Endothelial cell of umbilical vein (primary cell): ENCODE measurements around the gene CRELD2. TPM values are rescaled to one million over a fixed set of nuclear protein-coding genes. Genes with fewer than 3 reads are reported as not detected.

Experiments used
- BruUV-seq: library from RNA; stranded (reverse); fragments of 400-500 nt; replicated peaks from 2 replicates; lab custom pipeline; 2021; lab: Mats Ljungman, UMichigan
- CTCF ChIA-PET: fragments of 300-600, 350-600 bp; sonication (Branson Sonifier 250); formaldehyde crosslinking; loops from one replicate; lab custom pipeline; 2021; ENCODE audit warnings: antibody characterized with exemption, inconsistent platforms; lab: Charles Lee
- POLR2A ChIA-PET: fragments of 300-600, 350-600 bp; sonication (Branson Sonifier 250); formaldehyde crosslinking; loops from one replicate; lab custom pipeline; 2021; ENCODE audit warnings: antibody characterized with exemption, inconsistent platforms; lab: Charles Lee
- DNase-seq: peaks from one replicate; pipeline ENCODE4 v3.0.0-alpha.2; 2011; ENCODE audit warnings: low read depth, low spot score
- FAIRE-seq: peaks from 2 replicates; lab custom pipeline; 2011; peaks lifted over from hg19 to GRCh38; lab: Jason Lieb, UNC
- H2AFZ ChIP-seq: 2 replicates; pipeline ENCODE4 v1.6.0; 2012; ENCODE audit warnings: low read depth, low read length, control low read depth, inconsistent platforms
- H3K27ac ChIP-seq: 2 replicates; pipeline ENCODE4 v1.5.1; 2011; ENCODE audit warnings: low read depth, mild to moderate bottlenecking, control low read depth, low read length, moderate library complexity; ENCODE audit not compliant: insufficient read depth
- H3K27me3 ChIP-seq, 2 experiments: 2 replicates each; pipeline versions ENCODE4 v1.6.0 to v1.6.1; 2011; ENCODE audit warnings: low read length in 2 of 2, mixed read lengths in 1 of 2; ENCODE audit not compliant: control insufficient read depth in 2 of 2, insufficient read depth in 2 of 2
- H3K36me3 ChIP-seq, 2 experiments: 2 replicates in 1 of 2; 3 replicates in 1 of 2; pipeline ENCODE4 v1.5.1; 2011; ENCODE audit warnings: low read length in 2 of 2, mild to moderate bottlenecking in 1 of 2, moderate library complexity in 1 of 2; ENCODE audit not compliant: control insufficient read depth in 2 of 2, insufficient read depth in 2 of 2; ENCODE audit errors: extremely low read depth in 1 of 2
- H3K4me1 ChIP-seq: 3 replicates; pipeline ENCODE4 v1.5.1; 2011; ENCODE audit warnings: mild to moderate bottlenecking, low read length; ENCODE audit not compliant: control insufficient read depth, insufficient read depth; ENCODE audit errors: extremely low read depth
- H3K4me2 ChIP-seq: 2 replicates; pipeline ENCODE4 v1.6.1; 2011; ENCODE audit warnings: low read length, control low read depth, mixed read lengths; ENCODE audit not compliant: insufficient read depth
- H3K4me3 ChIP-seq, 3 experiments: fragments of 200-600 bp in 1 of 3; sonication (generic), shearing (Covaris generic) in 1 of 3; replicated peaks in 1 of 3; 2 replicates each; pipeline ENCODE4 v1.5.1; 2011 to 2016; ENCODE audit warnings: control low read depth in 3 of 3, low read length in 3 of 3, mild to moderate bottlenecking in 2 of 3, inconsistent platforms in 1 of 3, low read depth in 1 of 3, moderate library complexity in 1 of 3; ENCODE audit not compliant: insufficient read depth in 1 of 3
- H3K79me2 ChIP-seq: 2 replicates; pipeline ENCODE4 v1.6.0; 2012; ENCODE audit warnings: low read length, inconsistent platforms; ENCODE audit not compliant: control insufficient read depth, insufficient read depth
- H3K9ac ChIP-seq: replicated peaks from 2 replicates; pipeline ENCODE3; 2011; ENCODE audit warnings: low read length, control low read depth; ENCODE audit not compliant: insufficient read depth; ENCODE audit errors: extremely low read depth
- H3K9me1 ChIP-seq: replicated peaks from 3 replicates; pipeline ENCODE4 v1.6.0; 2011; ENCODE audit warnings: mild to moderate bottlenecking, low read length; ENCODE audit not compliant: control insufficient read depth, insufficient read depth; ENCODE audit errors: extremely low read depth
- H3K9me3 ChIP-seq: replicated peaks from 2 replicates; pipeline ENCODE4 v1.5.1; 2012; ENCODE audit warnings: low read length, inconsistent platforms; ENCODE audit not compliant: control insufficient read depth, insufficient read depth
- H4K20me1 ChIP-seq: replicated peaks from 2 replicates; pipeline ENCODE3; 2011; ENCODE audit warnings: mild to moderate bottlenecking, low read length; ENCODE audit not compliant: control insufficient read depth, insufficient read depth; ENCODE audit errors: extremely low read depth
- CTCF ChIP-seq, 2 donors: IDR thresholded peaks; 1 replicate in 1 of 2; 2 replicates in 1 of 2; pipeline ENCODE4 v1.5.1; 2011; ENCODE audit warnings: low read length in 2 of 2, mild to moderate bottlenecking in 2 of 2, moderate library complexity in 2 of 2, control low read depth in 1 of 2, inconsistent platforms in 1 of 2, low read depth in 1 of 2; ENCODE audit not compliant: insufficient read depth in 1 of 2; ENCODE audit errors: extremely low read depth in 1 of 2
- EZH2 ChIP-seq: IDR thresholded peaks from 2 replicates; pipeline ENCODE4 v1.6.1; 2012; ENCODE audit warnings: borderline replicate concordance, low read depth, mild to moderate bottlenecking, moderate library complexity, low read length, inconsistent platforms; ENCODE audit not compliant: severe bottlenecking
- FOS ChIP-seq: IDR thresholded peaks from 2 replicates; pipeline ENCODE4 v1.6.1; 2011; ENCODE audit warnings: mild to moderate bottlenecking, low read length, moderate library complexity, borderline replicate concordance; ENCODE audit not compliant: insufficient read depth
- JUN ChIP-seq: IDR thresholded peaks from 2 replicates; pipeline ENCODE4 v1.6.1; 2011; ENCODE audit warnings: borderline replicate concordance, low read depth; ENCODE audit not compliant: insufficient read length, insufficient read depth
- MAX ChIP-seq: IDR thresholded peaks from 2 replicates; pipeline ENCODE4 v1.6.1; 2011; ENCODE audit not compliant: insufficient read depth, insufficient read length
- POLR2A ChIP-seq: IDR thresholded peaks from 2 replicates; pipeline ENCODE4 v1.6.1; 2012; ENCODE audit warnings: low read depth, mild to moderate bottlenecking, control low read depth, low read length
- POLR2AphosphoS5 ChIP-seq: IDR thresholded peaks from 2 replicates; pipeline ENCODE4 v1.6.1; 2012; ENCODE audit warnings: low read depth, mild to moderate bottlenecking, control low read depth, low read length, moderate library complexity; ENCODE audit not compliant: insufficient read depth
- dilution Hi-C: fragments of 300-500 bp; cut with MboI; formaldehyde crosslinking; loops from one replicate; pipeline ENCODE4 v1.15.0; 2019; ENCODE audit warnings: low sequenced_read_pairs; ENCODE audit not compliant: extremely low pct_ligation_motif_present
- intact Hi-C: fragments of 100-400 bp; cut with micrococcal nuclease; formaldehyde crosslinking; loops from one replicate; pipeline ENCODE4 v1.10.0; 2022
- polyA plus RNA-seq, 4 experiments: library from polyadenylated mRNA; depleted of rRNA in 3 of 4; stranded (reverse) in 3 of 4; unstranded in 1 of 4; fragments of >200 nt; gene quantifications; 2 replicates each; pipeline versions ENCODE4 v1.2.1 to v1.2.3, GENCODE V29; 2011 to 2012; ENCODE audit warnings: missing spikeins in 1 of 4
- total RNA-seq: library from RNA; stranded (reverse); gene quantifications from 2 replicates; pipeline ENCODE4 v1.2.3, GENCODE V29; 2021

The CRELD2 gene
- total and polyA plus RNA-seq, 2 donors (not counting 3 experiments of a cell fraction or from before 2014, with no cell fraction given) = 71.0 to 86.3 TPM

- Histone ChIP-seq H3K4me2 (no peak overlapping the region), H3K27me3 (no peaks in the 10 kb centered on the region), H3K9me1 (no peaks in the 10 kb centered on the region), H3K36me3 (peaks cover 0 to 7% of the 10 kb centered on the region in 2 experiments), H3K4me3 (no peak overlapping the region), H2AFZ (no peak overlapping the region), H3K9ac (no peak overlapping the region), H4K20me1 (no peaks in the 10 kb centered on the region), H3K27ac (no peak overlapping the region), H3K4me1 (peaks cover 11% of the 10 kb centered on the region), H3K79me2 (peaks cover 4% of the 10 kb centered on the region), H3K9me3 (no peaks in the 10 kb centered on the region)
- DNase-seq (no peak), FAIRE-seq (no peak)
- no TSS peak for BruUV-seq
- ChIA-PET POLR2A (no interaction called here), CTCF (no interaction called here)
- no peak for TF ChIP-seq CTCF (IDR thresholded peaks at IDR 0.05; ENCODE audit: extremely low read depth in 1 of 2, insufficient read depth in 1 of 2, low read depth in 1 of 2, low read length in 2 of 2)
- no peak for TF ChIP-seq MAX
- TF ChIP-seq FOS = no peak
- TF ChIP-seq POLR2A = no peak
- TF ChIP-seq EZH2 = no peak
- TF ChIP-seq JUN = no peak
- TF ChIP-seq POLR2AphosphoS5 = no peak
- intact Hi-C loops = no loop called here
- dilution Hi-C loops = no loop called here
Observed at GRCh38 chr22:49914256-49914655, 4.2 kb upstream of the CRELD2 start.
